MCF 10A (cell line): ENCODE results near the gene SNRPD2. TPM values are rescaled to one million over a fixed set of nuclear protein-coding genes. Genes with fewer than 3 reads are reported as not detected.

Source experiments
- BruUV-seq: library from RNA; stranded (reverse); fragments of 400-500 nt; replicated peaks from 2 replicates; lab custom pipeline; 2021; lab: Mats Ljungman, UMichigan
- CTCF ChIA-PET: fragments of 300-600 bp; sonication (Branson Sonifier 250); formaldehyde crosslinking; extraction: SDS; loops from one replicate; lab custom pipeline; 2021; ENCODE audit warnings: antibody characterized with exemption, inconsistent platforms; lab: Yijun Ruan, JAX
- POLR2A ChIA-PET: fragments of 300-600, 350-650 bp; sonication (Branson Sonifier 250); formaldehyde crosslinking; extraction: SDS; loops from one replicate; lab custom pipeline; 2020; ENCODE audit warnings: antibody characterized with exemption, inconsistent platforms; lab: Yijun Ruan, JAX
- DNase-seq: peaks from one replicate; pipeline ENCODE4 v3.0.0-alpha.2; 2018; ENCODE audit not compliant: unreplicated experiment
- H3K27ac Mint-ChIP-seq: one replicate; pipeline ENCODE4 v1.8.0; 2022; ENCODE audit warnings: mild to moderate bottlenecking, low read depth, mixed read lengths; ENCODE audit not compliant: unreplicated experiment
- H3K27me3 Mint-ChIP-seq: one replicate; pipeline ENCODE4 v1.8.0; 2022; ENCODE audit warnings: mixed read lengths; ENCODE audit not compliant: insufficient read depth, unreplicated experiment
- H3K36me3 Mint-ChIP-seq: one replicate; pipeline ENCODE4 v1.8.0; 2022; ENCODE audit warnings: mild to moderate bottlenecking, moderate library complexity, mixed read lengths; ENCODE audit not compliant: insufficient read depth, unreplicated experiment
- H3K4me1 Mint-ChIP-seq: one replicate; pipeline ENCODE4 v1.8.0; 2022; ENCODE audit warnings: mixed read lengths; ENCODE audit not compliant: insufficient read depth, unreplicated experiment
- H3K4me3 Mint-ChIP-seq: one replicate; pipeline ENCODE4 v1.8.0; 2022; ENCODE audit warnings: mild to moderate bottlenecking, moderate library complexity, mixed read lengths; ENCODE audit not compliant: unreplicated experiment
- H3K9me3 Mint-ChIP-seq: one replicate; pipeline ENCODE4 v1.8.0; 2022; ENCODE audit warnings: mixed read lengths; ENCODE audit not compliant: unreplicated experiment
- CTCF ChIP-seq: fragments of 200-600 bp; IDR thresholded peaks from one replicate; pipeline ENCODE4 v1.8.0; 2022; ENCODE audit warnings: antibody characterized with exemption, mild to moderate bottlenecking; ENCODE audit not compliant: unreplicated experiment
- intact Hi-C: fragments of 100-400 bp; cut with micrococcal nuclease; formaldehyde crosslinking; loops from 2 replicates; pipeline ENCODE4 v1.14.1; 2022
- total RNA-seq: library from RNA; stranded (reverse); gene quantifications from 2 replicates; pipeline ENCODE4 v1.2.3, GENCODE V29; 2022

SNRPD2 gene
- total RNA-seq, 1 experiment from 2014 or later: 406 TPM

GRCh38 chr19:45657520-45658167 lies 34.1 kb downstream of the SNRPD2 start:
- ChIA-PET POLR2A (interaction anchor here (1.4 kb wide), 1 partner anchor 15 kb away, joined by 3 read pairs; no protein-coding TSS in a partner anchor), CTCF (interaction anchor here (0.6 kb wide), 1 partner anchor 1628 kb away, joined by 3 read pairs; no protein-coding TSS in a partner anchor)
- no peak overlapping the region for H3K27ac Mint-ChIP-seq
- no peak for TF ChIP-seq CTCF
- no TSS peak for BruUV-seq
- no peak for DNase-seq
- H3K36me3 Mint-ChIP-seq: no peaks in the 10 kb centered on the region
- H3K9me3 Mint-ChIP-seq: no peaks in the 10 kb centered on the region
- H3K4me3 Mint-ChIP-seq: no peak overlapping the region
- no peaks in the 10 kb centered on the region for H3K4me1 Mint-ChIP-seq
- intact Hi-C loops: no loop called here
- peaks cover 39% of the 10 kb centered on the region for H3K27me3 Mint-ChIP-seq

- H3K4me3 Mint-ChIP-seq: no peak overlapping the region
- ChIA-PET POLR2A (no interaction called here), CTCF (no interaction called here)
- H3K4me1 Mint-ChIP-seq: no peaks in the 10 kb centered on the region
- BruUV-seq: no TSS peak
- H3K27me3 Mint-ChIP-seq: peaks cover 20% of the 10 kb centered on the region
- no peak overlapping the region for H3K27ac Mint-ChIP-seq
- no peaks in the 10 kb centered on the region for H3K36me3 Mint-ChIP-seq
- intact Hi-C loops: no loop called here
- TF ChIP-seq CTCF: no peak
- no peak for DNase-seq
- H3K9me3 Mint-ChIP-seq: no peaks in the 10 kb centered on the region
Observed at GRCh38 chr19:45655073-45655472, 36.7 kb downstream of the SNRPD2 start.

- Mint-ChIP-seq H3K27me3 (peaks cover 5% of the 10 kb centered on the region), H3K4me3 (no peak overlapping the region), H3K27ac (no peak overlapping the region), H3K9me3 (no peaks in the 10 kb centered on the region), H3K36me3 (no peaks in the 10 kb centered on the region), H3K4me1 (no peaks in the 10 kb centered on the region)
- CTCF ChIA-PET: interaction anchor here (0.9 to 1.0 kb wide), 2 partner anchors 27 to 168 kb away, joined by 3 to 5 read pairs; no protein-coding TSS in a partner anchor
- TF ChIP-seq CTCF: no peak
- POLR2A ChIA-PET: no interaction called here
- intact Hi-C loops: no loop called here
- no peak for DNase-seq
- no TSS peak for BruUV-seq
Observed at GRCh38 chr19:45653634-45654033, 38.1 kb downstream of the SNRPD2 start.

- Mint-ChIP-seq H3K4me3 (no peak overlapping the region), H3K4me1 (peaks cover 5% of the 10 kb centered on the region), H3K27ac (no peak overlapping the region), H3K36me3 (no peaks in the 10 kb centered on the region), H3K9me3 (no peaks in the 10 kb centered on the region), H3K27me3 (no peaks in the 10 kb centered on the region)
- ChIA-PET POLR2A (no interaction called here), CTCF (interaction anchor here (0.5 to 0.9 kb wide), 4 partner anchors 9 to 177 kb away, joined by 3 read pairs; partner anchors contain the start of gene QPCTL)
- no peak for DNase-seq
- no TSS peak for BruUV-seq
- intact Hi-C loops: no loop called here
- TF ChIP-seq CTCF: no peak
Observed at GRCh38 chr19:45650722-45651121, 41.0 kb downstream of the SNRPD2 start.
